ENCODE measurements around the gene C19orf53.

C19orf53 gene

GRCh38 chr19:13821292-13821691 is 47.0 kb downstream of the C19orf53 start:
- H3K4me1 ChIP-seq, result peaks cover 5 to 41% (median 35%) of the 10 kb centered on the region in 10 experiments; a peak in 17 of 20 replicates
- peaks cover 41 to 84% (median 61%) of the 10 kb centered on the region in 11 experiments for H3K36me3 ChIP-seq
- H3K4me2 ChIP-seq, result no peak overlapping the region
- H3K9ac ChIP-seq, result no peak overlapping the region
- no peak overlapping the region for H3K27ac ChIP-seq
- no peaks in the 10 kb centered on the region for H3K9me3 ChIP-seq (replicated peaks in 1 of 11)
- H3K4me3 ChIP-seq, result no peak overlapping the region
- H3K27me3 ChIP-seq, result no peaks in the 10 kb centered on the region
- no peak for TF ChIP-seq Cebpa-rat (IDR thresholded peaks at IDR 0.05)
- peaks cover 0 to 19% (median 0%) of the 10 kb centered on the region in 11 experiments; a peak in 6 of 22 replicates for H4K20me1 ChIP-seq

- Histone ChIP-seq H3K4me3 (no peak overlapping the region), H4K20me1 (peaks cover 0 to 38% (median 0%) of the 10 kb centered on the region in 11 experiments; a peak in 6 of 22 replicates), H3K4me1 (peaks cover 0 to 30% (median 23%) of the 10 kb centered on the region in 10 experiments; a peak in 16 of 20 replicates), H3K36me3 (peaks cover 46 to 86% (median 67%) of the 10 kb centered on the region in 11 experiments), H3K27ac (peak overlapping the region in 3 of 11 experiments; percentile 15 to 49 (median 18); a peak in 3 of 22 replicates), H3K9me3 (replicated peaks in 1 of 11) (no peaks in the 10 kb centered on the region), H3K27me3 (no peaks in the 10 kb centered on the region), H3K4me2 (peak overlapping the region in 7 of 11 experiments; percentile 8 to 62 (median 46); a peak in 8 of 22 replicates), H3K9ac (0 out of 22 replicates have a peak overlapping the region, but pooled peaks of 1 of the 11 experiments have one; percentile 13)
- TF ChIP-seq Cebpa-rat (IDR thresholded peaks at IDR 0.05), result no peak
Measured at GRCh38 chr19:13823256-13823655, 49.0 kb downstream of the C19orf53 start.

GRCh38 chr19:13823901-13824300 is 49.6 kb downstream of the C19orf53 start:
- H3K4me2 ChIP-seq, result no peak overlapping the region
- H3K4me3 ChIP-seq, result no peak overlapping the region
- peaks cover 0 to 45% (median 0%) of the 10 kb centered on the region in 11 experiments; a peak in 6 of 22 replicates for H4K20me1 ChIP-seq
- no peak for TF ChIP-seq Cebpa-rat (IDR thresholded peaks at IDR 0.05)
- H3K27me3 ChIP-seq, result no peaks in the 10 kb centered on the region
- H3K4me1 ChIP-seq, result peaks cover 0 to 30% (median 23%) of the 10 kb centered on the region in 10 experiments; a peak in 16 of 20 replicates
- no peaks in the 10 kb centered on the region for H3K9me3 ChIP-seq (replicated peaks in 1 of 11)
- H3K27ac ChIP-seq, result no peak overlapping the region
- H3K36me3 ChIP-seq, result peaks cover 52 to 89% (median 72%) of the 10 kb centered on the region in 11 experiments
- H3K9ac ChIP-seq, result no peak overlapping the region

GRCh38 chr19:13824703-13825102 is 50.4 kb downstream of the C19orf53 start:
- no peaks in the 10 kb centered on the region for H3K9me3 ChIP-seq (replicated peaks in 1 of 11)
- H3K27me3 ChIP-seq, result no peaks in the 10 kb centered on the region
- no peak overlapping the region for H3K4me2 ChIP-seq
- H3K4me1 ChIP-seq, result peaks cover 0 to 30% (median 23%) of the 10 kb centered on the region in 10 experiments; a peak in 16 of 20 replicates
- H3K36me3 ChIP-seq, result peaks cover 53 to 91% (median 74%) of the 10 kb centered on the region in 11 experiments
- H4K20me1 ChIP-seq, result peaks cover 0 to 51% (median 0%) of the 10 kb centered on the region in 11 experiments; a peak in 8 of 22 replicates
- H3K4me3 ChIP-seq, result no peak overlapping the region
- H3K27ac ChIP-seq, result no peak overlapping the region
- H3K9ac ChIP-seq, result no peak overlapping the region
- no peak for TF ChIP-seq Cebpa-rat (IDR thresholded peaks at IDR 0.05)

- peak overlapping the region in 3 of 11 experiments; percentile 1 to 18 (median 1); a peak in 2 of 22 replicates for H3K4me2 ChIP-seq
- peaks cover 0 to 30% (median 23%) of the 10 kb centered on the region in 10 experiments; a peak in 16 of 20 replicates for H3K4me1 ChIP-seq
- no peaks in the 10 kb centered on the region for H3K27me3 ChIP-seq
- H3K9me3 ChIP-seq (replicated peaks in 1 of 11), result no peaks in the 10 kb centered on the region
- H3K36me3 ChIP-seq, result peaks cover 59 to 91% (median 78%) of the 10 kb centered on the region in 11 experiments
- H4K20me1 ChIP-seq, result peaks cover 0 to 61% (median 8%) of the 10 kb centered on the region in 11 experiments; a peak in 10 of 22 replicates
- no peak overlapping the region for H3K9ac ChIP-seq
- H3K4me3 ChIP-seq, result no peak overlapping the region
- TF ChIP-seq Cebpa-rat (IDR thresholded peaks at IDR 0.05), result no peak
- H3K27ac ChIP-seq, result no peak overlapping the region
Measured at GRCh38 chr19:13825489-13826441, 51.5 kb downstream of the C19orf53 start.

- peaks cover 55 to 89% (median 72%) of the 10 kb centered on the region in 11 experiments for H3K36me3 ChIP-seq
- H3K9ac ChIP-seq, result no peak overlapping the region
- H3K9me3 ChIP-seq (replicated peaks in 1 of 11), result no peaks in the 10 kb centered on the region
- no peak overlapping the region for H3K27ac ChIP-seq
- TF ChIP-seq Cebpa-rat (IDR thresholded peaks at IDR 0.05), result no peak
- H4K20me1 ChIP-seq, result peaks cover 0 to 68% (median 11%) of the 10 kb centered on the region in 11 experiments; a peak in 10 of 22 replicates
- H3K4me3 ChIP-seq, result no peak overlapping the region
- no peaks in the 10 kb centered on the region for H3K27me3 ChIP-seq
- H3K4me1 ChIP-seq, result peaks cover 0 to 30% (median 23%) of the 10 kb centered on the region in 10 experiments; a peak in 16 of 20 replicates
- H3K4me2 ChIP-seq, result peak overlapping the region in 1 of 11 experiments; percentile 1; a peak in 1 of 22 replicates
Measured at GRCh38 chr19:13826652-13827235, 52.5 kb downstream of the C19orf53 start.

- Histone ChIP-seq H3K4me3 (no peak overlapping the region), H3K27me3 (no peaks in the 10 kb centered on the region), H3K4me1 (peaks cover 0 to 26% (median 17%) of the 10 kb centered on the region in 10 experiments; a peak in 16 of 20 replicates), H3K27ac (no peak overlapping the region), H3K9ac (no peak overlapping the region), H4K20me1 (peaks cover 0 to 77% (median 11%) of the 10 kb centered on the region in 11 experiments; a peak in 10 of 22 replicates), H3K4me2 (no peak overlapping the region), H3K36me3 (peaks cover 57 to 90% (median 72%) of the 10 kb centered on the region in 11 experiments), H3K9me3 (replicated peaks in 1 of 11) (no peaks in the 10 kb centered on the region)
- no peak for TF ChIP-seq Cebpa-rat (IDR thresholded peaks at IDR 0.05)
Measured at GRCh38 chr19:13827656-13828055, 53.4 kb downstream of the C19orf53 start.
